DND-41 (cell line): ENCODE results near the gene SLC27A1.

Experiments used
- CTCF ChIP-seq: IDR thresholded peaks from 2 replicates; pipeline ENCODE4 v1.5.1; 2012; ENCODE audit warnings: borderline replicate concordance, low read length, moderate library complexity, mild to moderate bottlenecking; ENCODE audit not compliant: poor library complexity, severe bottlenecking; ENCODE audit errors: extremely low read depth
- EZH2 ChIP-seq: IDR thresholded peaks from 3 replicates; pipeline ENCODE4 v1.6.1; 2012; ENCODE audit warnings: borderline replicate concordance, low read depth, mild to moderate bottlenecking, moderate library complexity, low read length, inconsistent platforms; ENCODE audit not compliant: severe bottlenecking

- TF ChIP-seq CTCF (no peak), EZH2 (no peak)
Observed at GRCh38 chr19:17534767-17535166, 64.4 kb downstream of the SLC27A1 start.
